ENCODE results near the gene RECK. TPM values are rescaled to one million over a fixed set of nuclear protein-coding genes. Genes with fewer than 3 reads are reported as not detected.

RECK gene
- total RNA-seq, 8 experiments from 2014 or later = 3.9 to 42.2 (median 8.0) TPM

DNA sequence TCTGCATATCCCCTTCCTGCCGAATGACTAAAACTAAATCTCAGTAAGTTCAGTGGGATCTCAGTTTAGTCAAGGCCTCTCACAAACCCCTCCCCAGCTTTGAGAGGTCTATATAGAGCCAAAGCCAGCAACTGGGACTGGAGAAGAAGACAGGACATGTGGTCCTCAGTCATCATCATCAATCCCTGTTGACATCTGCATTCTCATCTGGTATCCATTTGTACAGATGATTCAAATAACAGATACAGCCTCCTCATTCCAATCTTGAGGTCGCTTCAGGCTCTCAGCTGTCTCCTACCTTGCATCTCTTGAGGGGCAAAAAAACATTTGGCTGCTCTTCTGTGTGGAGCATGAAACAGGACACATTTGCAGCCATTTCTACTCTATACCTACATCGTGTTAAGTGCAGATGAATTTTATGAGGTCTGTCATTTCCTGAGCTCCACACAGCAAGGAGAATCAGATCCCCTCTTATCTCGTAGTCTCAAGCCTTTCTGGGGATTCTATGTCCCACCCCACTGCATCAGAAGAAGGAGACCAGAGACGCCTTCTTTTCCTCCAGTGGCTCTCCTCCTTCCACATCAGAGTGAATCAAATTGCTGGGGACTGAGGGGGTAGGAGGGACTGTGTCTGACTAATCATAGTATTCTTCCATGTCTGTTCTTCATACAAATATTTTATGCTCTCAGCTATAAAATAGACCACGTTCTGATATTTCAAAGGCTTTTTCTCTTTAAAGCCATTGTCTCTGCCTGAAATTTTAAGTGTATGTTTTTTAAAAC lies 4.7 kb upstream of the RECK start:
- no peak for ATAC-seq (replicated peaks in 6 of 8)
- in situ Hi-C loops (cut with MboI; ENCODE audit: low pct_unique_long_range_greater_than_20kb in 2 of 9, low sequenced_read_pairs in 9 of 9, unreplicated experiment in 9 of 9) = no loop called here
- 3 to 98% (median 62%) methylated on average over 2 to 5 of the region's 6 CpGs; no CpG with 5 or more reads in 1 of the 10 experiments for WGBS, 10 experiments
- Histone ChIP-seq H3K4me1 (replicated peaks in 1 of 2) (no peaks in the 10 kb centered on the region), H3K4me3 (no peak overlapping the region), H3K27ac (no peak overlapping the region)

DNA sequence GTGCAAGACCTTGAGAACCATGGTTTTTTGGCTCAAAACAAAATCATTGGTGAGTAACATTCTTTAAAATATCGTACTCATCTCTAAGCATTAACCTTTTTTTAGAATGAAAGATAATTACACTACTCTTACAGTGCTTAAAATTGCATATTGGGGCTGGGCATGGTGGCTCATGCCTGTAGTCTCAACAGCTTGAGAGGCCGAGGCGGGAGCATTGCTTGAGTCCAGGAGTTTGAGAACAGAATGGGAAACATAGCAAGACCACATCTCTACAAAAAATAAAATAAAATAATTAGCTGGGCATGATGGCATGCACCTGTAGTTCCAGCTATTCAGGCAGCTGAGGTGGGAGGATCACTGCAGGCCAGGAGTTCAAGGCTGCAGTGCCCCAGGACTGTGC lies 2.9 kb upstream of the RECK start:
- WGBS, 10 experiments = 73 to 100% (median 86%) methylated on average over 1 to 3 of the region's 3 CpGs; no CpG with 5 or more reads in 1 of the 10 experiments
- no peak overlapping the region for H3K27ac ChIP-seq
- in situ Hi-C loops (cut with MboI; ENCODE audit: low pct_unique_long_range_greater_than_20kb in 2 of 9, low sequenced_read_pairs in 9 of 9, unreplicated experiment in 9 of 9) = no loop called here
- no peak for ATAC-seq (replicated peaks in 6 of 8)
- H3K4me1 ChIP-seq (replicated peaks in 1 of 2) = peaks cover 0 to 8% of the 10 kb centered on the region in 2 donors
- no peak overlapping the region for H3K4me3 ChIP-seq

DNA sequence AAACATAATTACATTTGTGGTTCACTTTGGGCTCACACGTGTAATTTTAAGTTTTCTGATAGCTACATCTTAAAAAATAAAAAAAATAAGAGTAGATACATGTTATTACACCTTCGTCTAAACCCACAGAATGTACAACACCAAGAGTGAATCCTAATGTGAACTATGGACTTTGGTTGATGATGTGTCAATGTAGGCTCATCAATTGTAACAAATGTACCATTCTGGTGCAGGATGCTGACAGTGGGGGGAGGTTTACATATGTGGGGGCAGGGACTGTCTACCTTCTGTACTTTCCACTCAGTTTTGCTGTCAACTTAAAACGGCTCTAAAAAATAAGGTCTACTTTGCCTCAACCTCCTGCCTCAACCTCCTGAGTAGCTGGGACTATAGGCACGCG lies 2.5 kb upstream of the RECK start:
- Histone ChIP-seq H3K4me1 (replicated peaks in 1 of 2) (peaks cover 0 to 10% of the 10 kb centered on the region in 2 donors), H3K27ac (no peak overlapping the region), H3K4me3 (no peak overlapping the region)
- in situ Hi-C loops (cut with MboI; ENCODE audit: low pct_unique_long_range_greater_than_20kb in 2 of 9, low sequenced_read_pairs in 9 of 9, unreplicated experiment in 9 of 9) = no loop called here
- ATAC-seq (replicated peaks in 6 of 8) = no peak
- WGBS, 10 experiments = 66 to 100% (median 85%) methylated on average over 1 to 4 of the region's 5 CpGs; no CpG with 5 or more reads in 2 of the 10 experiments

DNA sequence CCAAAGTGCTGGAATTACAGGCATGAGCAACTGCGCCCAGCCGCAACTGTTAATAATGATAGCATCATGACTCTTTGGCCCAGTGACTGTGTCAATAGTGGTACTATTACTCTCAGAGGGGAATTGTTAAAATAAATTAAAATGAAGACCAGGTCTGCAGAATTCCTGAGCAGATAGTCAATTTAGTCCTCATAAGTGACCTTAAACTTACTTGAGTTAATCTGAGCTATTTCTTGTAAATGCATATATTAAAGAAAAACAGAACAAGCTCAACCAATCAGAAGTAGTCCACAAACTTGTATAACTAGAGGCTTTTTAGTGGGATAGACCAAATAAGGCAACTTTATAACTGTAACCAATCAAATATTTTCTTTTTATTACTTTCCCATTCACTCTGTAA lies 1.7 kb upstream of the RECK start:
- Histone ChIP-seq H3K4me3 (no peak overlapping the region), H3K4me1 (replicated peaks in 1 of 2) (peaks cover 0 to 10% of the 10 kb centered on the region in 2 donors), H3K27ac (no peak overlapping the region)
- WGBS, 10 experiments = 67 to 100% (median 100%) methylated on average over 1 to 2 of the region's 2 CpGs; no CpG with 5 or more reads in 4 of the 10 experiments
- no peak for ATAC-seq (replicated peaks in 6 of 8)
- in situ Hi-C loops (cut with MboI; ENCODE audit: low pct_unique_long_range_greater_than_20kb in 2 of 9, low sequenced_read_pairs in 9 of 9, unreplicated experiment in 9 of 9) = no loop called here

DNA sequence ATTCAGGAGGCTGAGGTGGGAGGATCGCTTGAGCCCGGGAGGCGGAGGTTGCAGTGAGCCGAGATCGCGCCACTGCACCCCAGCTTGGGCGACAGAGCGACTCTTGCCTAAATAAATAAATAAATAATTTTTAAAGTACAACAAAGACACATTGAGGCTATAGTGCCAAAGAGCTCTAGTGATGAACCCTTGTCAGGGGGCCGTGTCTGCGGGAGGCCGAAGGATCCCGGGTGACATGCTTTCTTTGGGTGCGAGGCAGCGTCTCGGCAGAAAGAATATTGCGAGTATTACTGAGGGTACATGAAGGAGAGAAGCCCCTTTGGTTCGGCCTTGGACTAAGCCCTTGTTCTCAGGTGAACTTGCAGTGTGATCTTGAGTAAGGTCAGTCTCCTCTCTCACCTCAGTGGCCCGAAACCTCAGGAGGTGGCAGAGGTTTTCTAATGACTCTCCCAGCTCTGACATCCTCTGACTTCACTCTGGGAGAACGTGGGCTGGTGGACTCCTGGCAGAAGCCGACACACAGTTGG lies 397 bp upstream of the RECK start:
- in situ Hi-C loops (cut with MboI; ENCODE audit: low pct_unique_long_range_greater_than_20kb in 2 of 9, low sequenced_read_pairs in 9 of 9, unreplicated experiment in 9 of 9) = no loop called here
- 0 to 95% (median 63%) methylated on average over 2 to 12 of the region's 20 CpGs; no CpG with 5 or more reads in 2 of the 10 experiments for WGBS, 10 experiments
- H3K4me3 ChIP-seq = peak overlapping the region; percentile 53 to 100 (median 70)
- H3K4me1 ChIP-seq (replicated peaks in 1 of 2) = peaks cover 0 to 10% of the 10 kb centered on the region in 2 donors
- ATAC-seq (replicated peaks in 6 of 8) = no peak
- H3K27ac ChIP-seq = no peak overlapping the region

DNA sequence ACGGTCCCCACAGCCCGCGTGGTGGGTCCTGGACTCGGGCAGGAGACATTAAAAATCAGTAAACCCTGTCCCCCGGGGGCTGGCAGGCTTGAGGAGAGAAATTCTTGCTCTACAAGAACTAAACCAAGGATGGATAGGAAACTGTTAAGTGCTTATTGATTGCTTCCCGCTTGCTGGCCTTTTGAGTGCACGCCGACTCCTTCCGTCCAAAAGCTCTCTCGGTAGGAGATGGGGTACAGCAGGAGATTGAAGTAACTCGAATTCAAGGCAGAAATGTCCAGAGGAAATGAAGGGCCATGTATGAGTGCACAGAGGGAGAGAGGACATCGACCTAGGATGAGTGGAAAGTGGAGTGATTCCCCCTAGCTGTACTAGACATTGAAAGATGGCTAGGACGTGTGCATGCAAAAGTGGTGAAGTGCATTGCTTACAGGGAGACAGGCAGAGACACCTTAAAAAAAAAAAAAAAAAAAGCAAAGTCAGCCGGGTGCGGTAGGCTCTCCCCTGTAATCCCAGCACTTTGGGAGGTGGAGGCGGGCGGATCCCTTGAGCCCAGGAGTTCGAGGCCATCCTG lies 923 bp downstream of the RECK start:
- peak; percentile 16 to 62 (median 34) for ATAC-seq (replicated peaks in 6 of 8)

DNA sequence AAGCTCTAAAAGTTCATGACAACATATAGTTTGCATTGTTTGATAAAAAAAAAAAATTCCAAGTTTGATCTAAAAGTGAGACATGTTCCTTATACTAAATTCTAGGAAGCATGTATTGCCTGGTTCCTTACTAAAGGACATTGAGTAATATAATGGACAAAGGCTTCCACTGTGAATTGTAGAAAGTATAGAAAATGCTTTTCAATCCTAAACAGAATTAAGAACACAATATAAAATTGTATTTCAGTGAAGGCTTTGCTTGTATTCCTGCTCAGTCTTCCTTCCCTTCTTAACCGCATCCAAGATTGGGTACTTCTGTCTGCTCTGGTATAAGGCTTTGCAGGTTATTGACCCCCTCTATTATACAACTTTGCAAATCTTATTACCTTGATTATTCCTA lies 2.4 kb downstream of the RECK start:
- no peak overlapping the region for H3K4me3 ChIP-seq
- in situ Hi-C loops (cut with MboI; ENCODE audit: low pct_unique_long_range_greater_than_20kb in 2 of 9, low sequenced_read_pairs in 9 of 9, unreplicated experiment in 9 of 9) = no loop called here
- ATAC-seq (replicated peaks in 6 of 8) = no peak
- H3K27ac ChIP-seq = no peak overlapping the region
- peaks cover 0 to 10% of the 10 kb centered on the region in 2 donors for H3K4me1 ChIP-seq (replicated peaks in 1 of 2)
- WGBS, 10 experiments = 38 to 100% (median 89%) methylated on average over 1 of the region's 1 CpG; no CpG with 5 or more reads in 3 of the 10 experiments

More for the DNA sequence above, 923 bp downstream of the RECK start:
- H3K4me1 ChIP-seq (replicated peaks in 1 of 2) = peaks cover 0 to 10% of the 10 kb centered on the region in 2 donors
- 0 to 24% (median 0%) methylated on average over 2 to 15 of the region's 18 CpGs; no CpG with 5 or more reads in 1 of the 10 experiments for WGBS, 10 experiments
- in situ Hi-C loops (cut with MboI; ENCODE audit: low pct_unique_long_range_greater_than_20kb in 2 of 9, low sequenced_read_pairs in 9 of 9, unreplicated experiment in 9 of 9) = no loop called here
- peak overlapping the region; percentile 53 to 100 (median 70) for H3K4me3 ChIP-seq
- peak overlapping the region; percentile 64 to 87 for H3K27ac ChIP-seq

DNA sequence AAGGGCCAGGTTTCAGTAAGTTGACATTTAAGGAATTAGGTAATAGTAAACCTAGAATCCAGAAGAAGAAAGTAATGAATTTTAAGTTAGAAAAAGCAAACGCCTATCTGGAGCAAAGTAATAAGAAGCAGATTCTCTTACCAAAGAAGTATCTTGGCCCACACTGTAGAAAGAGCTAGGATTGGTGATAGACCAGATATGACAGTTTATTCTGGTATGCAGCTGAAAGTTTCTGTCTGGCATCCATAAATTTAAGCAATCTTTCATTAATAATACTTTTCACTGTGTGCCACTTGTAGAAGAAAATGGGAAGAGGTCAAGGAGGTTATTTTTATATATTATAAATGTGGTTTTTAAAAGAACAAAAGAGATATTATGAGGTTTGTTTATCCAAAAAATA lies 3.0 kb downstream of the RECK start:
- WGBS, 10 experiments = 0 to 100% (median 63%) methylated on average over 1 of the region's 1 CpG; no CpG with 5 or more reads in 2 of the 10 experiments
- Histone ChIP-seq H3K4me1 (replicated peaks in 1 of 2) (peaks cover 0 to 10% of the 10 kb centered on the region in 2 donors), H3K4me3 (no peak overlapping the region), H3K27ac (no peak overlapping the region)
- no peak for ATAC-seq (replicated peaks in 6 of 8)
- in situ Hi-C loops (cut with MboI; ENCODE audit: low pct_unique_long_range_greater_than_20kb in 2 of 9, low sequenced_read_pairs in 9 of 9, unreplicated experiment in 9 of 9) = no loop called here

DNA sequence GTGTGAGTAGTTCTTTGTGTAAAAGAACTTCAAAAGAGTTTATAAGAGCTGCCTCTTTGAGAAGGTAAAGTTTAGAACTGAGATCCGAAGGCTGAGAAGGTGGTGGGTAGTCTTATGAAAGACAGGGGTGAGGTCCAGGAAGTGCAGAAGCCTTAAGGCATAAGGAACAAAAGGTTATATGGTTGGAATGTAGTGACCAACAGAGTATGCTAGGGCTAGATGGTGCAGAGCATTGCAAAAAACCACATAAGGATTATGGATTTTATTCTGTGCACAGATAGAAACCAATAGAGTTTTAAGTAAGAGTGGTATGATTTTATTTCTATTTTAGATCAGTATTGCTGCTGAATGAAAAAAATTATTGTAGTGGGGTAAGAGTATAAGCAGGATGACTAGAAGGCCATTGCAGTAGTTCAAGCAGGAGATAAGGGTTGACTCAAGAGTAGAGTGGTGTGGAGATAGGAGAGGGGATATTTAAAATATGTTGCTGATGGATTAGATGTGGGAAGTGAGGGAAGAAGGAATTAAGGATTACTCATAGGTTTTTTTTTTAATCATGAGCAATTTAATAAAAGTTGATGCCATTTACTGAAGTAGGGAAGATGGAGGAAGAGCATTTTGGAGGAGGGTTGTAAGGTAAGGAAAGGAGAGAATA lies 3.7 kb downstream of the RECK start:
- 0 to 100% (median 83%) methylated on average over 1 of the region's 1 CpG; no CpG with 5 or more reads in 3 of the 10 experiments for WGBS, 10 experiments
- Histone ChIP-seq H3K27ac (no peak overlapping the region), H3K4me3 (no peak overlapping the region), H3K4me1 (replicated peaks in 1 of 2) (peaks cover 0 to 10% of the 10 kb centered on the region in 2 donors)
- ATAC-seq (replicated peaks in 6 of 8) = no peak
- in situ Hi-C loops (cut with MboI; ENCODE audit: low pct_unique_long_range_greater_than_20kb in 2 of 9, low sequenced_read_pairs in 9 of 9, unreplicated experiment in 9 of 9) = no loop called here

DNA sequence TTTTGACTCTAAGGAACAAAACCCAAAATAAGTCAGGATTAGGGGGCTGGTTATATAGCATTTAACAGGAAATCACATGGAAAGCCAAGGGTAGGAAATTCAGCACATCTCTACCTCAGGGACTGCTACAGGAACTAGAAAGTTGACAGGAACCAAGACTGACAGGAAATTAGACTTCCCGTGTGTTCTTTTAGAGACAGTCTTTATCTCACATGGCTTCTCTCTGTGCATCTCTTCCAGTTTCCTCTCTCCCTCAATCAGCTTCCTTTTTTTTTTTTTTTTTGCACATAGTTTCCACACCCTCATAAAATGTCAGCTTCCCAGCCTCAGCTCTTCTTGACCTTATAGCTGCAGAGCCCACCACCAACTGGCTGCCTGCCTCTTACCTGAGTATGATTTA lies 4.8 kb downstream of the RECK start:
- peaks cover 0 to 10% of the 10 kb centered on the region in 2 donors for H3K4me1 ChIP-seq (replicated peaks in 1 of 2)
- H3K4me3 ChIP-seq = no peak overlapping the region
- in situ Hi-C loops (cut with MboI; ENCODE audit: low pct_unique_long_range_greater_than_20kb in 2 of 9, low sequenced_read_pairs in 9 of 9, unreplicated experiment in 9 of 9) = no loop called here
- H3K27ac ChIP-seq = no peak overlapping the region
- WGBS, 10 experiments = 0 to 89% (median 46%) methylated on average over 1 of the region's 1 CpG; no CpG with 5 or more reads in 2 of the 10 experiments
- ATAC-seq (replicated peaks in 6 of 8) = no peak

DNA sequence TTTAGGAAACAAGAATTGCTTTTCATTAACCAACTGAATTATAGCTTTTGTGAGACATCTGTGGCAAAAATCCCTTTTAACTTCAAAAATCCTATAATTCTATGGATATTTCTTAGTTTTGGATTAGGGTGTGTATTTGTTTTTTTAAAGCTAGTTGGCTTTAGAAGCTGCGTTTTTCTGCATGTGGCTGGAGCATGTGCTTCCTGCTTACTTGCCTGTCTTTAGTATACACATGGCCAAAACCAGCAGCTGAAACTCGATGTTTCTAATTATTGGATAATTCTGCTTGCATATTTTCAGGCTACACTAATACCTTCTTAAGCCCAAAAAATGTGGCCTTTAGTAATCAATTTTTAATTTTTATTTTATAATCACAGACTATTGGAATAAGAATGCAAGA lies 8.9 kb downstream of the RECK start:
- ATAC-seq (replicated peaks in 6 of 8) = peak in 1 of 8 experiments; percentile 19
- no peak overlapping the region for H3K27ac ChIP-seq
- in situ Hi-C loops (cut with MboI; ENCODE audit: low pct_unique_long_range_greater_than_20kb in 2 of 9, low sequenced_read_pairs in 9 of 9, unreplicated experiment in 9 of 9) = no loop called here
- WGBS, 10 experiments = 8 to 100% (median 83%) methylated on average over 1 to 2 of the region's 2 CpGs; no CpG with 5 or more reads in 1 of the 10 experiments
- no peak overlapping the region for H3K4me3 ChIP-seq
- H3K4me1 ChIP-seq (replicated peaks in 1 of 2) = no peaks in the 10 kb centered on the region

DNA sequence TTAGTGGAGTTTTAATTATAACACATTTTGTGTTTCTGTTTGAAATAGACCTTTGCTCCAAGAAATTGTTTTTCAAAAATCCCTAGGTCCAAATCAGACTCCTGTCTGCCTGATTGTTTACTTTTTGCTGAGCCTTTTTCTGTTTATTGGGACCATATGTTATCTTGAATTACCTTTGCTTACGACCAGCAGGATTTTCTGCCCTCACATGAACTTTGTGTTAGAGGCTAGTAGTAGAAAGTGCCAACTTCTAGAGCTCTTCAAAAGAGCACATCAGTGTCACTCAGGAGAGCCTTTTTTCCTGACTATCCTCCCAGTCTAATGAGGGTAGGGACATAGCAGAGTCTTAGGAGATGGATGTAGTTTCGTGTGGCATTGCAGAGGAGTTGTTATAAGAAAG lies 10.2 kb downstream of the RECK start:
- H3K4me1 ChIP-seq (replicated peaks in 1 of 2) = no peaks in the 10 kb centered on the region
- no peak overlapping the region for H3K4me3 ChIP-seq
- H3K27ac ChIP-seq = no peak overlapping the region
- in situ Hi-C loops (cut with MboI; ENCODE audit: low pct_unique_long_range_greater_than_20kb in 2 of 9, low sequenced_read_pairs in 9 of 9, unreplicated experiment in 9 of 9) = no loop called here
- ATAC-seq (replicated peaks in 6 of 8) = no peak
- WGBS, 10 experiments = 20 to 100% (median 83%) methylated on average over 1 to 2 of the region's 2 CpGs; no CpG with 5 or more reads in 1 of the 10 experiments

DNA sequence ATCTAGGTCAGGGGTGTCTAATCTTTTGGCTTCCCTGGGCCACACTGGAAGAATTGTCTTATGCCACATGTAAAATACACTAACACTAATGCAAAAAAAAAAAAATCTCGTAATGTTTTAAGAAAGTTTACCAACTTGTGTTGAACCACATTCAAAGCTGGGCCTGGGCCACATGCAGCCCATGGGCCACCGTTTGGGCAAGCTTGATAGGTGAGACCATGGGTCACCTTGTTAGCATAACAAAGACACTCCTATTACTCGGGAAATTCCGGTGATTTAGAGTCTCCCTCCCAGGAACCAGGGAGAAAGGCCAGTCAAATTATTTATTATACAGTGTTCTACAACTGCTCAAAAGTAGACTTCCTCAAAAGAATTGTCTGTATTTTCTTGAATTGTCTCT lies 12.7 kb downstream of the RECK start:
- Histone ChIP-seq H3K27ac (no peak overlapping the region), H3K4me1 (replicated peaks in 1 of 2) (no peaks in the 10 kb centered on the region), H3K4me3 (no peak overlapping the region)
- 35 to 75% (median 60%) methylated on average over 1 to 4 of the region's 4 CpGs; no CpG with 5 or more reads in 3 of the 10 experiments for WGBS, 10 experiments
- no peak for ATAC-seq (replicated peaks in 6 of 8)
- in situ Hi-C loops (cut with MboI; ENCODE audit: low pct_unique_long_range_greater_than_20kb in 2 of 9, low sequenced_read_pairs in 9 of 9, unreplicated experiment in 9 of 9) = no loop called here

All from motor neuron (in vitro differentiated cells).